ENCODE measurements around the gene RHBDF2.

RHBDF2 gene

GRCh38 chr17:76438906-76439305 lies 62.3 kb downstream of the RHBDF2 start:
- DNase-seq (ENCODE audit: low read depth in 2 of 2), result no peak

- no peak for DNase-seq (ENCODE audit: low read depth in 2 of 2)
Observed at GRCh38 chr17:76437467-76438402, 63.5 kb downstream of the RHBDF2 start.

- DNase-seq (ENCODE audit: low read depth in 2 of 2), result no peak
Observed at GRCh38 chr17:76435751-76436150, 65.5 kb downstream of the RHBDF2 start.

- no peak for DNase-seq (ENCODE audit: low read depth in 2 of 2)
Observed at GRCh38 chr17:76434870-76435269, 66.4 kb downstream of the RHBDF2 start.

GRCh38 chr17:76433693-76434092 lies 67.5 kb downstream of the RHBDF2 start:
- no peak for DNase-seq (ENCODE audit: low read depth in 2 of 2)

GRCh38 chr17:76432712-76433336 lies 68.4 kb downstream of the RHBDF2 start:
- no peak for DNase-seq (ENCODE audit: low read depth in 2 of 2)

- no peak for DNase-seq (ENCODE audit: low read depth in 2 of 2)
Observed at GRCh38 chr17:76432004-76432403, 69.2 kb downstream of the RHBDF2 start.

- DNase-seq (ENCODE audit: low read depth in 2 of 2), result no peak
Observed at GRCh38 chr17:76431509-76431908, 69.7 kb downstream of the RHBDF2 start.

GRCh38 chr17:76428511-76428910 lies 72.7 kb downstream of the RHBDF2 start:
- no peak for DNase-seq (ENCODE audit: low read depth in 2 of 2)

GRCh38 chr17:76427501-76428231 lies 73.6 kb downstream of the RHBDF2 start:
- no peak for DNase-seq (ENCODE audit: low read depth in 2 of 2)

GRCh38 chr17:76426853-76427252 lies 74.4 kb downstream of the RHBDF2 start:
- DNase-seq (ENCODE audit: low read depth in 2 of 2), result no peak

- no peak for DNase-seq (ENCODE audit: low read depth in 2 of 2)
Observed at GRCh38 chr17:76422860-76423259, 78.4 kb downstream of the RHBDF2 start.

- DNase-seq (ENCODE audit: low read depth in 2 of 2), result no peak
Observed at GRCh38 chr17:76422406-76422805, 78.8 kb downstream of the RHBDF2 start.

- no peak for DNase-seq (ENCODE audit: low read depth in 2 of 2)
Observed at GRCh38 chr17:76421044-76421407, 80.2 kb downstream of the RHBDF2 start.
